MM.1S (cell line): ENCODE measurements around the gene RPE65.
"Not testable (repeated sequence)": the region's sequence is repeated elsewhere in the genome, so short reads cannot be mapped to it uniquely, and the experiment has no call there.

Experiments used
- DNase-seq: peaks from one replicate; pipeline ENCODE4 v3.0.0-alpha.2; 2015
- H2AFZ ChIP-seq: fragments of 300-600 bp; sonication (generic); 2 replicates; pipeline ENCODE4 v1.6.0; 2016; ENCODE audit warnings: antibody characterized with exemption, low read length
- H3F3A ChIP-seq: fragments of 300-600 bp; sonication (generic); 2 replicates; pipeline ENCODE4 v1.6.1; 2016; ENCODE audit warnings: mild to moderate bottlenecking, antibody characterized with exemption, low read length, moderate library complexity, mixed read lengths; ENCODE audit not compliant: insufficient read depth
- H3K27ac ChIP-seq: fragments of 300-600 bp; sonication (generic); 2 replicates; pipeline ENCODE4 v1.5.1; 2016; ENCODE audit warnings: mild to moderate bottlenecking, low read length
- H3K27me3 ChIP-seq: fragments of 300-600 bp; sonication (generic); replicated peaks from 2 replicates; pipeline ENCODE4 v1.6.0; 2016; ENCODE audit warnings: low read length; ENCODE audit not compliant: insufficient read depth
- H3K36me3 ChIP-seq: fragments of 300-600 bp; sonication (generic); replicated peaks from 2 replicates; pipeline ENCODE4 v1.6.1; 2016; ENCODE audit warnings: mild to moderate bottlenecking, low read length, mixed read lengths; ENCODE audit not compliant: insufficient read depth
- H3K4me1 ChIP-seq: fragments of 300-600 bp; sonication (generic); 2 replicates; pipeline ENCODE4 v1.6.1; 2016; ENCODE audit warnings: low read length, mixed read lengths
- H3K4me2 ChIP-seq: fragments of 300-600 bp; sonication (generic); 2 replicates; pipeline ENCODE4 v1.6.0; 2016; ENCODE audit warnings: low read depth, low read length
- H3K4me3 ChIP-seq: fragments of 300-600 bp; sonication (generic); 2 replicates; pipeline ENCODE4 v1.5.1; 2016; ENCODE audit warnings: low read length, mixed read lengths
- H3K79me2 ChIP-seq: fragments of 300-600 bp; sonication (generic); 2 replicates; pipeline ENCODE4 v1.6.1; 2016; ENCODE audit warnings: mixed run types, low read length, mixed read lengths
- H3K9ac ChIP-seq: fragments of 300-600 bp; sonication (generic); 2 replicates; pipeline ENCODE4 v1.6.1; 2016; ENCODE audit warnings: low read length, mixed read lengths
- H3K9me2 ChIP-seq: fragments of 300-600 bp; sonication (generic); replicated peaks from 2 replicates; pipeline ENCODE4 v1.6.1; 2016; ENCODE audit warnings: mild to moderate bottlenecking, low read length, mixed read lengths; ENCODE audit not compliant: insufficient read depth
- H3K9me3 ChIP-seq: fragments of 300-600 bp; sonication (generic); replicated peaks from 2 replicates; pipeline ENCODE4 v1.6.1; 2016; ENCODE audit warnings: mild to moderate bottlenecking, low read length, mixed read lengths; ENCODE audit not compliant: insufficient read depth
- H4K20me1 ChIP-seq: fragments of 300-600 bp; sonication (generic); 2 replicates; pipeline ENCODE4 v1.6.1; 2016; ENCODE audit warnings: mild to moderate bottlenecking, low read length, moderate library complexity, mixed read lengths; ENCODE audit not compliant: insufficient read depth
- CTCF ChIP-seq: fragments of 300-600 bp; sonication (generic); IDR thresholded peaks from 2 replicates; pipeline ENCODE4 v1.5.1; 2016; ENCODE audit warnings: antibody characterized with exemption, low read length, mixed read lengths
- EZH2 ChIP-seq: fragments of 300-600 bp; sonication (generic); optimal IDR thresholded peaks from 2 replicates; pipeline ENCODE3; 2017; ENCODE audit warnings: low read depth, mild to moderate bottlenecking, antibody characterized with exemption, low read length, mixed read lengths
- EZH2phosphoT487 ChIP-seq: fragments of 300-600 bp; sonication (generic); IDR thresholded peaks from 2 replicates; pipeline ENCODE4 v1.6.1; 2018; ENCODE audit warnings: antibody characterized with exemption, low read length

The RPE65 gene

GRCh38 chr1:68409426-68409825, 40.3 kb downstream of the RPE65 start:
- H4K20me1 ChIP-seq = no peaks in the 10 kb centered on the region
- no peak overlapping the region for H3K4me3 ChIP-seq
- H3K27ac ChIP-seq = no peak overlapping the region
- H3K79me2 ChIP-seq = no peaks in the 10 kb centered on the region
- no peaks in the 10 kb centered on the region for H3K27me3 ChIP-seq
- no peak for DNase-seq
- H3K4me2 ChIP-seq = no peak overlapping the region
- H3K9me3 ChIP-seq = no peaks in the 10 kb centered on the region
- no peak overlapping the region for H3K9ac ChIP-seq
- H3K9me2 ChIP-seq = no peaks in the 10 kb centered on the region
- no peak overlapping the region for H2AFZ ChIP-seq
- H3K4me1 ChIP-seq = no peaks in the 10 kb centered on the region
- H3F3A ChIP-seq = no peaks in the 10 kb centered on the region
- TF ChIP-seq EZH2 (no peak), EZH2phosphoT487 (no peak), CTCF (no peak)
- no peaks in the 10 kb centered on the region for H3K36me3 ChIP-seq

GRCh38 chr1:68401506-68401905, 48.2 kb downstream of the RPE65 start:
- no peaks in the 10 kb centered on the region for H3K9me3 ChIP-seq
- no peaks in the 10 kb centered on the region for H4K20me1 ChIP-seq
- no peak for TF ChIP-seq CTCF
- TF ChIP-seq EZH2 = no peak
- no peak for TF ChIP-seq EZH2phosphoT487
- H3K4me2 ChIP-seq = no peak overlapping the region
- DNase-seq = no peak
- no peak overlapping the region for H3K9ac ChIP-seq
- H3F3A ChIP-seq = no peaks in the 10 kb centered on the region
- no peaks in the 10 kb centered on the region for H3K27me3 ChIP-seq
- H3K4me1 ChIP-seq = no peaks in the 10 kb centered on the region
- no peaks in the 10 kb centered on the region for H3K79me2 ChIP-seq
- no peak overlapping the region for H3K27ac ChIP-seq
- H3K9me2 ChIP-seq = no peaks in the 10 kb centered on the region
- no peak overlapping the region for H2AFZ ChIP-seq
- H3K4me3 ChIP-seq = no peak overlapping the region
- no peaks in the 10 kb centered on the region for H3K36me3 ChIP-seq

- H3K79me2 ChIP-seq, H3F3A ChIP-seq, DNase-seq, H3K9ac ChIP-seq, H3K4me3 ChIP-seq, H3K4me1 ChIP-seq, H3K9me2 ChIP-seq, H3K27ac ChIP-seq, H3K4me2 ChIP-seq, H3K9me3 ChIP-seq, H4K20me1 ChIP-seq, H3K27me3 ChIP-seq, H3K36me3 ChIP-seq, H2AFZ ChIP-seq: not testable (repeated sequence)
These were observed 54.2 kb downstream of the RPE65 start for GRCh38 chr1:68395575-68395974.

- not testable (repeated sequence) for H3K79me2 ChIP-seq
These were observed 57.3 kb downstream of the RPE65 start for GRCh38 chr1:68392474-68392873.

DNA sequence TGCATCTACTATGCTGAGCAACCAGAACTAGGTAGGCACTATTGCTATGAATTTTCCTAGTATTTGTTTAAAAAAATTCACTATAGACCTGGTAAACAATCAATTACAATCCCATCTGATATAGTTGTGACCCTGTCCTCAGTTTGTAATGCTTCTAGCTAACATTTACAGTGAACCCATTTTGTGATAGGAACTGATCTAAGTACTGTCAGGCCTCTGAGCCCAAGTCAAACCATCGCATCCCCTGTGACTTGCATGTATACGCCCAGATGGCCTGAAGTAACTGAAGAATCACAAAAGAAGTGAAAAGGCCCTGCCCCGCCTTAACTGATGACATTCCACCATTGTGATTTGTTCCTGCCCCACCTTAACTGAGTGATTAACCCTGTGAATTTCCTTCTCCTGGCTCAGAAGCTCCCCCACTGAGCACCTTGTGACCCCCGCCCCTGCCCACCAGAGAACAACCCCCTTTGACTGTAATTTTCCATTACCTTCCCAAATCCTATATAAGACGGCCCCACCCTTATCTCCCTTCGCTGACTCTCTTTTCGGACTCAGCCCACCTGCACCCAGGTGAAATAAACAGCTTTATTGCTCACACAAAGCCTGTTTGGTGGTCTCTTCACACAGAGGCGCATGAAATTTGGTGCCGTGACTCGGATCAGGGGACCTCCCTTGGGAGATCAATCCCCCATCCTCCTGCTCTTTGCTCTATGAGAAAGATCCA, 63.8 kb downstream of the RPE65 start:
- not testable (repeated sequence) for H3K4me3 ChIP-seq, H3K79me2 ChIP-seq, H3K4me1 ChIP-seq, H3K27ac ChIP-seq, H3K9me2 ChIP-seq, DNase-seq, H3K4me2 ChIP-seq, H3K9me3 ChIP-seq, H3K36me3 ChIP-seq, H4K20me1 ChIP-seq, H3K9ac ChIP-seq, H3K27me3 ChIP-seq, H3F3A ChIP-seq, H2AFZ ChIP-seq

More at GRCh38 chr1:68392474-68392873, 57.3 kb downstream of the RPE65 start:
- H3K27me3 ChIP-seq, DNase-seq, H3F3A ChIP-seq, H3K9me2 ChIP-seq, H2AFZ ChIP-seq, H3K36me3 ChIP-seq, H3K9ac ChIP-seq, H3K27ac ChIP-seq, H3K4me3 ChIP-seq, H3K9me3 ChIP-seq, H3K4me2 ChIP-seq, H4K20me1 ChIP-seq, H3K4me1 ChIP-seq: not testable (repeated sequence)
